GM12891 (cell line): Measurements from ENCODE around the gene LAMB4.
A peak's percentile ranks its signal among the peaks of the same experiment; 100 is the strongest.

Experiments
- POLR2A ChIP-seq: IDR thresholded peaks from 2 replicates; pipeline ENCODE4 v1.6.1; 2011; ENCODE audit warnings: low read depth, low read length, control low read depth
- POLR2AphosphoS5 ChIP-seq: IDR thresholded peaks from 2 replicates; pipeline ENCODE4 v1.6.1; 2011; ENCODE audit warnings: low read depth, low read length, control low read depth
- SPI1 ChIP-seq: IDR thresholded peaks from 2 replicates; pipeline ENCODE4 v1.6.1; 2011; ENCODE audit warnings: low read depth, low read length, control low read depth
- TAF1 ChIP-seq: IDR thresholded peaks from 2 replicates; pipeline ENCODE4 v1.6.1; 2011; ENCODE audit warnings: low read depth, low read length, control low read depth

DNA sequence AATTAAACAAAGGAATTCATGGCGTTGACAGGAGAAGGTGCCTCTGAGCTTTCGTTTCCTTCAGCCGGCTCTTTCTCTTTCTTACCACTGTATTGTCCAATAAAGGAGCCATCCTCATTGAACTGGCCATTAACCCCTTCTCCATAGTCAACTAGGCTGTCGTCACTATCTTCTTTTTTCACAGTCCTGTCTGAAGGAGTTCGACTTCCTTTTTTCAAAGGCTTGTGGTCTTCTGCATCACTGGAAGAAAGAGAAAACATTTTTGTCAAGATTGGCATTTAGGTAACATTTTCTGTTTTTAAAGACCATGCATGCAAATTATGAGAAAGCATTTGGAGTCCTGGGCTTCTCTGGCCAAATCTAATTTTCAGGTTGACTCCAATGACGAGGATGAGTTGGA, 19.7 kb upstream of the LAMB4 start:
- TF ChIP-seq POLR2A (no peak), TAF1 (no peak), POLR2AphosphoS5 (no peak), SPI1 (0 out of 2 replicates have a peak, but pooled peaks have one; percentile 14)
